IPS-18a (cell line): Measurements from ENCODE around the gene LMX1A.

Experiments used
- H3K27ac ChIP-seq: one replicate; pipeline ENCODE4 v1.5.1; 2013; ENCODE audit warnings: low read length
- H3K27me3 ChIP-seq: one replicate; pipeline ENCODE4 v1.6.1; 2013; ENCODE audit warnings: mild to moderate bottlenecking, low read length; ENCODE audit not compliant: control insufficient read depth, insufficient read depth
- H3K36me3 ChIP-seq: one replicate; pipeline ENCODE4 v1.6.1; 2013; ENCODE audit warnings: low read depth, low read length; ENCODE audit not compliant: control insufficient read depth
- H3K4me1 ChIP-seq: one replicate; pipeline ENCODE4 v1.6.1; 2013; ENCODE audit warnings: low read depth, low read length; ENCODE audit not compliant: control insufficient read depth
- H3K4me3 ChIP-seq: one replicate; pipeline ENCODE4 v1.5.1; 2013; ENCODE audit warnings: low read length
- H3K9ac ChIP-seq: one replicate; pipeline ENCODE4 v1.6.1; 2013; ENCODE audit warnings: mild to moderate bottlenecking, low read length, moderate library complexity
- H3K9me3 ChIP-seq: one replicate; pipeline ENCODE4 v1.6.1; 2013; ENCODE audit warnings: low read depth, low read length; ENCODE audit not compliant: control insufficient read depth

The LMX1A gene

GRCh38 chr1:165344198-165344597 lies 12.3 kb downstream of the LMX1A start:
- Histone ChIP-seq H3K9ac (no peak overlapping the region), H3K27me3 (peaks cover 16% of the 10 kb centered on the region), H3K4me1 (peaks cover 7% of the 10 kb centered on the region), H3K9me3 (no peaks in the 10 kb centered on the region), H3K36me3 (no peaks in the 10 kb centered on the region), H3K4me3 (no peak overlapping the region), H3K27ac (no peak overlapping the region)

GRCh38 chr1:165342587-165342986 lies 13.9 kb downstream of the LMX1A start:
- Histone ChIP-seq H3K4me3 (no peak overlapping the region), H3K4me1 (peaks cover 7% of the 10 kb centered on the region), H3K27ac (no peak overlapping the region), H3K36me3 (no peaks in the 10 kb centered on the region), H3K9ac (no peak overlapping the region), H3K9me3 (no peaks in the 10 kb centered on the region), H3K27me3 (peaks cover 6% of the 10 kb centered on the region)

DNA sequence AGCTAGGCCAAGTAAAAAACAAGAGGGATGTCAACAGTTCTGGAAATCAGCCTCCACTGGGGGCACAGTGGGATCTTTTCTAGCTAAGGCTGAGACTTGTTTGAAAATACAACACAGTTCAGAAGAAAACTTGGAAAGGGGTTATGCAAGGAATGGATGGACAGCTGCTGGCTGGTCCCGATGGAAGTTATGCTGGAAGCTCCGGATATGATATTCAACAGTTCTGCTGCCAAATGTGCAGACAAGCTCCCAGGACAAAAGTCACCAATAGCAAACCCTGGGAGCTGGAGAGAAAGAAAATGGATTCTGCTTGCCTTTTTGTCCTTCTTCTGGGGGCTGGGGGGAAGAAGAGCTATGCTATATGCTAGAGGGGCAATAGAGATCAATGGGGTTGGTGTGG lies 14.3 kb downstream of the LMX1A start:
- Histone ChIP-seq H3K36me3 (no peaks in the 10 kb centered on the region), H3K27me3 (peaks cover 6% of the 10 kb centered on the region), H3K27ac (no peak overlapping the region), H3K4me1 (peaks cover 7% of the 10 kb centered on the region), H3K9ac (no peak overlapping the region), H3K9me3 (no peaks in the 10 kb centered on the region), H3K4me3 (no peak overlapping the region)

GRCh38 chr1:165339164-165339563 lies 17.4 kb downstream of the LMX1A start:
- Histone ChIP-seq H3K36me3 (no peaks in the 10 kb centered on the region), H3K27ac (no peak overlapping the region), H3K27me3 (no peaks in the 10 kb centered on the region), H3K9me3 (no peaks in the 10 kb centered on the region), H3K9ac (no peak overlapping the region), H3K4me1 (no peaks in the 10 kb centered on the region), H3K4me3 (no peak overlapping the region)

DNA sequence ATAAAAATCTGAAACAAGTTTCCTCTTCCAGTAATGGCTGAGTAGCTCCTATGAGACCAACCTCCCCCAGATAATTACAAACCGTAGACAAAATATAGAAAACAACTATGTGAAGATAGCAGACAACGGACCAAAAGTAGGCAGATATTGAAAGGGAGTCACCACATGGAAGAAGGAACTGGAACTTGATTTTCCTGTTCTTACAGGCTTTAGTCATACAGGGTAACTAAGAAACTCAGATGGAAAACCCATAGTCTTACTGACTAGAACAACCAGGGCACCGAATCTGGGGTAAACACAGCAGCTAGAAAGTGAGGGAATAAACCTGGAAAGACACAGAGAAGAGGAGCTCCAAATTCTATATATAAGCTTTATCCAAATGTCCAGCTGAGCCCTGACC lies 26.0 kb downstream of the LMX1A start:
- Histone ChIP-seq H3K4me1 (no peaks in the 10 kb centered on the region), H3K27me3 (no peaks in the 10 kb centered on the region), H3K36me3 (no peaks in the 10 kb centered on the region), H3K9ac (no peak overlapping the region), H3K9me3 (no peaks in the 10 kb centered on the region), H3K4me3 (no peak overlapping the region), H3K27ac (no peak overlapping the region)

DNA sequence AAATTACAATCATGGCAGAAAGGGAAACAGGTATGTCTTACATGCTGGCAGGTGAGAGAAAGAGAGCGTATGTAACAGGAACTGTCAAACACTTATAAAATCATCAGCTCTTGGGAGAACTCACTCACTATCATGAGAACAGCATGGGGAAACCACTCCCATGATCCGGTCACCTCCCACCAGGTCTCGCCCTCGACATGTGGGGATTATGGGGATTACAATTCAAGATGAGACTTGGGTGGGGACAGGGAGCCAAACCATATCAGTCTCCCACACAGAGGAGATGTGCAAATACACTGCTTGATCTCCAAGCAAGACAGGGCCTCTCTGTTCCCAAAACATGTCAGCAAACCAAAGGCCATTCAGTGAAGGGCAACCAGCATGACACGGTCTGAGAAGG lies 27.4 kb downstream of the LMX1A start:
- H3K27me3 ChIP-seq = no peaks in the 10 kb centered on the region

DNA sequence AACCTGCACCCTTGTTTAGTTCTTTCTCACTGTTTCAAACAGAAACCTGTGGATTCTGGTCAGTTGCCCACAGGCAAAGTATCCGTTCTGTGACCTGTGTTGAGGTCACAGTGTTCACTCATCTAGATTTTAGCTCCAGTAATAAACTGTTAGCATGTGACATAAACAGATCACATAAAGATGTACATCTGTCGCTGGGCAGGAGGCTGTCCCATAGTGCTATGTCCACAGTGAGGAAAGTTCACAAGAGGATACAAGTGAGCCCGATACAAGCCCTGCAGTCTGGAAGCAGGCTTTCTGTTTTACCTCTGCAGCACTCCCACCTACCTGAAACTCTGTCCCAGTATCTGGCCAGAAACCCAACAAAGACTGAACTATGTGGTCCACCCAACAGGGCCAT lies 28.4 kb downstream of the LMX1A start:
- H3K9ac ChIP-seq = no peak overlapping the region
- H3K4me3 ChIP-seq = no peak overlapping the region
- no peaks in the 10 kb centered on the region for H3K9me3 ChIP-seq
- H3K4me1 ChIP-seq = no peaks in the 10 kb centered on the region
- H3K36me3 ChIP-seq = no peaks in the 10 kb centered on the region
- H3K27ac ChIP-seq = no peak overlapping the region
- H3K27me3 ChIP-seq = no peaks in the 10 kb centered on the region

More for the DNA sequence above, 27.4 kb downstream of the LMX1A start:
- H3K4me3 ChIP-seq = no peak overlapping the region
- no peak overlapping the region for H3K27ac ChIP-seq
- H3K36me3 ChIP-seq = no peaks in the 10 kb centered on the region
- no peaks in the 10 kb centered on the region for H3K9me3 ChIP-seq
- H3K4me1 ChIP-seq = no peaks in the 10 kb centered on the region
- H3K9ac ChIP-seq = no peak overlapping the region

- H3K9me3 ChIP-seq = no peaks in the 10 kb centered on the region
- H3K4me1 ChIP-seq = no peaks in the 10 kb centered on the region
- H3K27ac ChIP-seq = no peak overlapping the region
- no peak overlapping the region for H3K9ac ChIP-seq
- no peak overlapping the region for H3K4me3 ChIP-seq
- no peaks in the 10 kb centered on the region for H3K36me3 ChIP-seq
- H3K27me3 ChIP-seq = no peaks in the 10 kb centered on the region
These were observed 29.0 kb downstream of the LMX1A start for GRCh38 chr1:165327538-165327937.

DNA sequence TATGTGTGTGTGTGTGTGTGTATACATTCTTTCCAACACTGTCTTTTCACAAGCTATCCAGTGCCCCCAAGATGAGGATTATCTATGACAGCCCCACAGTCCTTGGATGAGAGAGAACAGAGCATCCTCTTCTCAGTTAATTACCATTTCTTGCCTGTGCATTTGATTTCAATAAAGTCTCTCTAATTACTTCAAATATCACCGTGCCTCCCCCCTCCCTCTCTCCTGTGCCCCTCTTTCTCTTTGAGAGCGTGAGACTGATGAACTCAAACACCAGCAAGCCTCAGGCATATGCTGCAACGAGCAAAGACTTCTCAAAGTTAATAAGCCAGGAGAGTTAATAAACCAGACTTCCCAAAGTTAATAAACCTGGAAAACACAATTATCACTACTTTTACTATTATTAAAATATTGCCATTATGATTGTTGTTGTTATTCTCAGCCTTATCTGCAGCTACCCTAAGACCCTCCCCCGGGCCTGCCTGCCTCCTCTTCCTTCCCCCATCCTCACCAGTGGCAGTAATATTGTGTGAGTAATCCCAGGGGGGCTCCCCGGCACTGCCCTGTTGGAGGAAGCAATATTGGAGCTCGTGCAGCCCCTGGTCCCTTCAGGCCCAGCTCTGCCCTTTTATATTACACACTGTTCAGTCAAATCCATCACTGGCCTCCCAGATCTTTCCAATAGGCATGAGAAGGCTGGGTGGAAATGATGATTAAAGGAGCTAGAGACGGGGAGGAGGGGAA lies 30.9 kb downstream of the LMX1A start:
- Histone ChIP-seq H3K9me3 (no peaks in the 10 kb centered on the region), H3K9ac (no peak overlapping the region), H3K27me3 (no peaks in the 10 kb centered on the region)

DNA sequence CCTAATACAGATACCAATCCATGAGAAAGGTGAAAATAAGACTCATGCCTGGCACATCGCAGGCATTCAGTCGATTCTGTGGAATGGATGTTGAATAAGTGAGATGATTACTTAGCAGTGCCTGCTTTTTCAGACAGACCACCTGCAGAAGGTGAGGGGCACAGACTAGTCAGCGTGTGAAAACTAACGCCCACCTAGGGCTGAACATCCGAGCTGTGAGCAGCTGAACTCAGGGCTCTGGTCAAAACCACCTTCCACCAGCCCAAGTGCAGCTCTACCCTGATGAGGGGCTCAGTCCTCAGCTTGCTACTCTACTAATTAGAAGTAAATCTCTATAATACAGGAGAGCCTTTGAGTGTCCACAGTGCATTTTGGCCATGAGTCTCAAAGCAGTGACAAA lies 32.5 kb downstream of the LMX1A start:
- no peak overlapping the region for H3K9ac ChIP-seq
- no peaks in the 10 kb centered on the region for H3K4me1 ChIP-seq
- no peak overlapping the region for H3K4me3 ChIP-seq
- H3K27me3 ChIP-seq = no peaks in the 10 kb centered on the region
- no peak overlapping the region for H3K27ac ChIP-seq
- no peaks in the 10 kb centered on the region for H3K9me3 ChIP-seq
- H3K36me3 ChIP-seq = no peaks in the 10 kb centered on the region

More for the DNA sequence above, 30.9 kb downstream of the LMX1A start:
- H3K4me1 ChIP-seq = no peaks in the 10 kb centered on the region
- H3K27ac ChIP-seq = no peak overlapping the region
- H3K4me3 ChIP-seq = no peak overlapping the region
- no peaks in the 10 kb centered on the region for H3K36me3 ChIP-seq

- no peak overlapping the region for H3K4me3 ChIP-seq
- H3K27me3 ChIP-seq = no peaks in the 10 kb centered on the region
- no peaks in the 10 kb centered on the region for H3K4me1 ChIP-seq
These were observed 38.9 kb downstream of the LMX1A start for GRCh38 chr1:165317612-165318011.

GRCh38 chr1:165316153-165316772 lies 40.3 kb downstream of the LMX1A start:
- Histone ChIP-seq H3K27ac (no peak overlapping the region), H3K4me1 (no peaks in the 10 kb centered on the region), H3K27me3 (no peaks in the 10 kb centered on the region), H3K9ac (no peak overlapping the region), H3K4me3 (no peak overlapping the region), H3K9me3 (no peaks in the 10 kb centered on the region), H3K36me3 (no peaks in the 10 kb centered on the region)

More at GRCh38 chr1:165317612-165318011, 38.9 kb downstream of the LMX1A start:
- Histone ChIP-seq H3K9me3 (no peaks in the 10 kb centered on the region), H3K36me3 (no peaks in the 10 kb centered on the region), H3K9ac (no peak overlapping the region), H3K27ac (no peak overlapping the region)
